Measurements from ENCODE around the gene KRT86.

KRT86 gene

DNA sequence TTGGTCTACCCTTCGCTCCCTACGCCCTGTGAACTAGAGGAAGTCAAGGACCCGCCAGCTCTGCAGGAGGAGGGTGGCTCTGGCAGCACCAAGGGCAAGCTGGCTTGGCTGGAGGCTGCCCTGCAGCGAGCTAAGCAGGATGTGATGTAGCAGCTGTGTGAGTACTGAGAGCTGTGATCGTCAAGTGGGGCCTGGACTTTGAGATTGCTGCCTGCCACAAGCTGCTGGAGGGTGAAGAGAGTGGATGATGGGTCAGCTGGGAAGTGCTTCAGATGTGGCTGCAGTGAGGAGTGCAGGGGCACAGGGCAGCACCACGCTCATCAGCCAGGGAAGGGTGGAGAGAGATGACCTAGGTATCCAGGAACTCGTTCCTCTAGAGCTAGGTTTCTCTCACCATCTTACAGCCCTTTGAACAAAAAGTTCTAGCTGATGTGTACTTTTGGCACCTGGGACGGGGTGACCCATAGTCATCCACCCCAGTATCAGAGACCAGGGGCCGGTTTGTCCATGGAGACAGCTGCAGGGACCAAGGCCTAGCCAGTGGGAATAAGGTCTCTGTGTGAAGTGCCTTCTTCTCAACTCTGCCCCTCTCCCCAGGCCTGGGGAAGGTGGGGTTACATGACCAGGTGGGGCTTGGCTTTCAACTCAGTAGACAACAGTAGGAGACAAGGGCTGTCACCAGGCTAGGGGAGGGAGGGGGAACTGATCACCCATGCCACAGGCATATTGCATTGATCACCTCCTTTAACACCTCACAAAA lies 3.2 kb downstream of the KRT86 start:
- POLR2A ChIA-PET (ENCODE audit: low non-redundant PET) = no interaction called here
- TF ChIP-seq, protein P1, sequence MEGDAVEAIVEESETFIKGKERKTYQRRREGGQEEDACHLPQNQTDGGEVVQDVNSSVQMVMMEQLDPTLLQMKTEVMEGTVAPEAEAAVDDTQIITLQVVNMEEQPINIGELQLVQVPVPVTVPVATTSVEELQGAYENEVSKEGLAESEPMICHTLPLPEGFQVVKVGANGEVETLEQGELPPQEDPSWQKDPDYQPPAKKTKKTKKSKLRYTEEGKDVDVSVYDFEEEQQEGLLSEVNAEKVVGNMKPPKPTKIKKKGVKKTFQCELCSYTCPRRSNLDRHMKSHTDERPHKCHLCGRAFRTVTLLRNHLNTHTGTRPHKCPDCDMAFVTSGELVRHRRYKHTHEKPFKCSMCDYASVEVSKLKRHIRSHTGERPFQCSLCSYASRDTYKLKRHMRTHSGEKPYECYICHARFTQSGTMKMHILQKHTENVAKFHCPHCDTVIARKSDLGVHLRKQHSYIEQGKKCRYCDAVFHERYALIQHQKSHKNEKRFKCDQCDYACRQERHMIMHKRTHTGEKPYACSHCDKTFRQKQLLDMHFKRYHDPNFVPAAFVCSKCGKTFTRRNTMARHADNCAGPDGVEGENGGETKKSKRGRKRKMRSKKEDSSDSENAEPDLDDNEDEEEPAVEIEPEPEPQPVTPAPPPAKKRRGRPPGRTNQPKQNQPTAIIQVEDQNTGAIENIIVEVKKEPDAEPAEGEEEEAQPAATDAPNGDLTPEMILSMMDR (conservative IDR thresholded peaks at IDR 0.05; ENCODE audit: low read depth) = no peak

DNA sequence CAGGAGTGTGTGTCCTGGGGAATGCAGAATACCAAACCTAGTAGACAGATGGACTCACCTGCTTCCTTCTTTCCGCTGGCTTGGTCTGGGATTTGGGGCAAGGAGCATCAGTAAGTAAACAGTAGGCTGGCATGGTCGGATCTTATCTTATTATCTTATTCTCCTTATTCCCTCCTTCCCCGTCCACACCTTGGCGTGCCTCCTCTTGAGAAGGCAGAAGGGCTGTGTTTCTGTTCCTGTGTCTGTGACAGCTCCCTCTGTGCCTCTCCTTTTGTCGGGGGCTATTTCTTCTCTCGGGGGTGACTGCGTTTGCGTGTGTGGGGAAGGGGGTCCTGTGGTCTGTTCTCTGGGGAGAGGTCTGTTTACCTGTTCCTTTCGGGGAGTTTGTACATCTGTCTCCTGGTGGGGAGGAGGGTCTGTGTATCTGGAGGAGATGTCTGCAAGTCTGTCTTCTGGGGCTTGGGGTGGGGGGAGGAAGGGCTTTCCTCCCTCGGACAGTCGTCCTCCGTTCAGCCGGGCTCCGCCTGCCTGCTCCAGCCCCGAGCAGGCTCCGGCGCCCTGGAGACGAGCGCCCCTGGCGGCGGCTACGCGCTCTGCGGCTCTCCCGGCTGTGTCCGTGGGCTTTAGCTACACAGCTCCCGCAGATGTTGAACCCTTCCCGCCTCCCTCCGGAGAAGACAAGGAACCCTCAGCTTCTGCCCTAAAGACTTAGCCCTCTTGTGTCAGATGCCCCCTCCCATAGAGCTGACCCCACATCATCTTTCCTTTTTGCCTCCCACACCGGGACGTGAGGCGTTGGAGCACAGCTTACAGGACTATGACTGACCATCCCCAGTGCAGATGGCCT lies 4.4 kb downstream of the KRT86 start:
- CTCF ChIA-PET = interaction anchor here (0.6 to 3.5 kb wide), 34 partner anchors 9 to 1267 kb away, joined by 3 to 16 read pairs (median 4); partner anchors contain the start of gene KRT83

More for the DNA sequence above, 3.2 kb downstream of the KRT86 start:
- DNase-seq (ENCODE audit: low spot score) = no peak
- peak overlapping the region; percentile 17; the same call in 1 of the 2 replicates for H3K27ac ChIP-seq
- CTCF ChIA-PET = interaction anchor here (0.6 to 3.5 kb wide), 8 partner anchors 8 to 130 kb away, joined by 3 to 16 read pairs (median 3); partner anchors contain the start of gene KRT83

DNA sequence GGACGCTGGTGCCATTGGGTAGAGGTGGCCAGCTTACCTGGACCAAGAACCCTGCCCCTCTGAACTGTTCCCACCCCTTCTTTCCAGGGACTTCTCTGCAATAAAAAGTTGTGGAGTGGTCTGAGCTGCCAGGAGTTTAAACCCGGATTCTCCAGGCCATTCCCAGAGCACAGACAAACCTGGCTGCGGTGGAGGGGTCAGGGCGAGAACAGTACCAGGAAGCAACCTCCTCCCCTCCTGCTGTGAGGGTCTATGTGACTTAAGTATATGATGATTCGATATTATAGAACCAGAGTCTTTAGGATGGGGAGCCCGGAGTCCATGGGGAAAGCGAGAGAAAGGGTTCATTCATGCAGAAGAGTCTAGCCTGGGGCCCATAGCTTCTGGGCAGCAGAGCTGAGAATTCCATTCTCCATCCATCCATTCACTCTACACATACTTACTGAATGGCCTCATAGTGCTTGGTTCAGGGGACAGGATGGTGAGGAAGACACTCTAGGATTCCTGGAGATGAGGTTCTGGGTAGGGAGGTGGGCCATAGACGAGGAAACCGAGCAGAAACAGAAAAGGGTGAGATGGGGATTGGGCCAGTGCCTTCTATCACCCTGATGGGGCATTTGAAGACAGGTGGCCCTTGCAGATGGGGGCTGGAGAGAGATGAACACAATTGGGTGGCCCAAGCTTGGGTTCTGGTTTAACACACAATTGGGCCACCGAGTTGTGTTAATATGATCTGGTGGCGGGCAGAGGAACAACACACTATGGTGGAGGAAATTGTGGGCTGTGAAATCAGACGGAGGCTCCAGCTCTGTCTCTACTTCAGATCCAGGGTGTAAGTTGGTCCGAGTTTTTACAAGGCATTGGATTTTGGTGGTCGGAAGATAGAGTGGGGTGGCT lies 5.2 kb downstream of the KRT86 start:
- CTCF ChIA-PET = interaction anchor here (0.6 to 3.5 kb wide), 25 partner anchors 10 to 591 kb away, joined by 3 to 16 read pairs (median 4); no protein-coding TSS in a partner anchor
- TF ChIP-seq, protein P1 (conservative IDR thresholded peaks at IDR 0.05; ENCODE audit: low read depth) = no peak
- DNase-seq (ENCODE audit: low spot score) = no peak
- H3K27ac ChIP-seq = peak overlapping the region; percentile 98
- POLR2A ChIA-PET (ENCODE audit: low non-redundant PET) = interaction anchor here (1.8 kb wide), 1 partner anchor 132 kb away, joined by 5 read pairs; no protein-coding TSS in a partner anchor

More for the DNA sequence above, 4.4 kb downstream of the KRT86 start:
- POLR2A ChIA-PET (ENCODE audit: low non-redundant PET) = interaction anchor here (1.8 kb wide), 1 partner anchor 131 kb away, joined by 5 read pairs; no protein-coding TSS in a partner anchor
- DNase-seq (ENCODE audit: low spot score) = peak; percentile 82
- TF ChIP-seq, protein P1 (conservative IDR thresholded peaks at IDR 0.05; ENCODE audit: low read depth) = peak; percentile 91
- H3K27ac ChIP-seq = peak overlapping the region; percentile 98

DNA sequence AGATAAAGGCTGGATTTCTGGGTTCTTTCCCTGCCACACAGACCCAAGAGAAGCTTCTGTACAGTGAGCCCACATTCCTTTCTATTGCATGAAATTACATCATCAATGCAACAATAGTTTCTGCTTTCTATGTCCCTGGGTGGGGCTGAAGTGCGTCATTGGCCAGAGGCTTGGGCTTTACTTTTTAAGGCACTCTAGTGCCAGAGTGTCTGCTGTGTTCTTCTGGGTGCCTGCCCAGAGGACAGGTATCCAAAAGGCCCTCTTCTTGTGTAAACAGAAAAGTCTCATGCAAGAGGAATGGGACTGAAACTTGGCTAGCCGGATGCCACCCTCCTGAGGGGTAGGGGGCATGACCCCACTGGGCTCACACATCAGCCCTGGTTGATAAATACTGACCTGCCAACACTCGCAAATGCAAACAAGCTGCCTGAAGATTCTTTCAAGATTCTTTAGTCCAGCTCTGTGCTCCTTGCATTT lies 5.9 kb downstream of the KRT86 start:
- ChIA-PET POLR2A (ENCODE audit: low non-redundant PET) (interaction anchor here (1.8 kb wide), 1 partner anchor 133 kb away, joined by 5 read pairs; no protein-coding TSS in a partner anchor), CTCF (interaction anchor here (0.6 to 3.5 kb wide), 7 partner anchors 10 to 124 kb away, joined by 3 to 16 read pairs (median 4); no protein-coding TSS in a partner anchor)
- TF ChIP-seq, protein P1 (conservative IDR thresholded peaks at IDR 0.05; ENCODE audit: low read depth) = no peak
- H3K27ac ChIP-seq = peak overlapping the region; percentile 98
- peak; percentile 93 for DNase-seq (ENCODE audit: low spot score)

DNA sequence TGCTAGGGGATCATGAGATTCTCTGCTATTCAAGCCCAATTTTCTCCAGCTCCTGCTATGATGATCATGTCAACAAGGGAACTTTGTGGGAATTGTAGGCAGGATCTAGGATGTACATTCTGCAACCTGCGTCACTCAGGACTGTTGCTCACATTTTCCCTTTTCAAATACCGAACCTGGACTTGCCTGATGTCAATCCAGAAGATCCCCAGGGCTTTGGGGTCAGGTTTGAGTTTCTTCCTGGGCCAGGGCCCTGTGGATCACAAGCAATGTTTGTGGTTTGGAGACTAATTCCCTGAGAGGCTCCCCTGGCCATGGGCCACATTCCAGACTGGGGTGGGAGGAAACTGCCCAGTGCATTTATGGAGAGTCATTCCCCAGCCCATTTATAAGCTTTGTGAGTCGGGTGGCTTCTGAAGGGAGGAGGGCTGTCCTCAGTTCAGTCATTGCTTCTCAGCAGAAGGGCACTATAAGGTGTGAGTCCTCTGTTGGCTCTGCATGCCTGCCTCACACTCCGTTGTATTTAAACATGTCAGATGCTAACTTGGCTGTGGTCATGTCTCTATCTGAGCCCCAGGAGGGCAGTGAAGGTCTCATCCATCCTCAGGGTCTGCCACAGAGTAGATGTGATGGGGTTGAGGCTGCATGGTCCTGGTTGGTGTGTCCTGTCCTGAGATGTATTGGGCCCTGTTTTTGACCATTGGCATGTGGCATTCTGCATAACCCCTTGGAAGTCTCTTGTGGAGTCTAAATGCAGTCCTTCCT lies 6.5 kb downstream of the KRT86 start:
- ChIA-PET POLR2A (ENCODE audit: low non-redundant PET) (interaction anchor here (1.8 kb wide), 1 partner anchor 134 kb away, joined by 5 read pairs; no protein-coding TSS in a partner anchor), CTCF (interaction anchor here (0.6 to 3.5 kb wide), 6 partner anchors 11 to 125 kb away, joined by 3 to 16 read pairs (median 4); no protein-coding TSS in a partner anchor)
- TF ChIP-seq, protein P1 (conservative IDR thresholded peaks at IDR 0.05; ENCODE audit: low read depth) = no peak
- DNase-seq (ENCODE audit: low spot score) = peak; percentile 96
- peak overlapping the region; percentile 98 for H3K27ac ChIP-seq
